HG03558 (cell line): ENCODE results near the gene RFPL3.

Source experiments
- ATAC-seq: cut with Tn5 transposase; IDR thresholded peaks from one replicate; pipeline ENCODE4 v1.9.1; 2021; ENCODE audit warnings: moderate number of reproducible peaks; ENCODE audit not compliant: unreplicated experiment; ENCODE audit errors: extremely low read depth

RFPL3 gene

GRCh38 chr22:32407312-32407711, 49.6 kb downstream of the RFPL3 start:
- no peak for ATAC-seq

- no peak for ATAC-seq
These were observed 50.3 kb downstream of the RFPL3 start for GRCh38 chr22:32407936-32408335.

- no peak for ATAC-seq
These were observed 52.3 kb downstream of the RFPL3 start for GRCh38 chr22:32409977-32410376.

GRCh38 chr22:32410459-32410858, 52.8 kb downstream of the RFPL3 start:
- ATAC-seq = no peak
